ENCODE measurements around the gene MYH7.

Gene MYH7

DNA sequence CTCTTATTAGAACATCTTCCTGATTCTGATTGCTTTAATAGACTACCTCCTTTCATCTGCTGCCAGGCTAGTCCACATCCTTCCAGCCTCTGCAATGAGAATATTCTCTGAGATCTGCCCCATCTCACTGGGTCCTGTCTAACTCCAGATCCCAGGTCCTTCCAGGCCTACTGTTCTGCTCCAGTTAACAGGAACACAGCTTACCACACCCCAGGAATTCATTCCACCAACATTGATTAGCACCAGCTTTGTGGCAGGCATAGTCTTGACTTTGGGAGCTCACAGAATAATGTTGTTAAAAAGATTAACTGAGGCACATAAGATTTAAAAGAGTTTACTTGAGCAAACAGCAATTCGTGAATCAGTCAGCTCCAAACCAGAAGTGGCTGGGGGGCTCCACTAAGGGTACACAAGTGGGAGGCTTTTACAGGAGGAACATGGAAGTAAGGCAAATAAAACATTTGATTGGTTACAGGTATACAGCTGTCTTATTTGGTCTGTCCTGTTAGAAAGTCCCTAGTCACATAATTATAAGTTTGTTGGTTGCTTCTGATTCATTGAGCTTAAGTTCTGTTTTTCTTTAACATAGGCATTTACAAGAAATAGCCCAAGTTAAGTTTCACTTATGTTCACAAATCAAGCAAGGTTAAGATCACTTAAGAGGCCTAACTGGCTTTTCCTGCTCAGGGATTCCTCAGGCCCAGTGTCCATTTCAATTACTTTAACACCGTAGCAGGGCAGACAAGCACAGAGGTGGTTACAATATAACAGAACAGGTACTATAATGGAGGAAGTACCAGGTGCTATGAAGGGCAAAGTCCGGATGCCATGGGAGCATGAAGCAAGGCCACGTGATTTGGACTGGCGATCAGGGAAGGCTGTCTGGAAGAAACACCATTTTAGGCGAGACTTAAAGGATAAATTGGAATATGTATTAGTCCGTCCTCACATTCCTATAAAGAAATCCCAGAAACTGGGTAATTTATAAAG, 12.2 kb upstream of the MYH7 start:
- no peak for DNase-seq

DNA sequence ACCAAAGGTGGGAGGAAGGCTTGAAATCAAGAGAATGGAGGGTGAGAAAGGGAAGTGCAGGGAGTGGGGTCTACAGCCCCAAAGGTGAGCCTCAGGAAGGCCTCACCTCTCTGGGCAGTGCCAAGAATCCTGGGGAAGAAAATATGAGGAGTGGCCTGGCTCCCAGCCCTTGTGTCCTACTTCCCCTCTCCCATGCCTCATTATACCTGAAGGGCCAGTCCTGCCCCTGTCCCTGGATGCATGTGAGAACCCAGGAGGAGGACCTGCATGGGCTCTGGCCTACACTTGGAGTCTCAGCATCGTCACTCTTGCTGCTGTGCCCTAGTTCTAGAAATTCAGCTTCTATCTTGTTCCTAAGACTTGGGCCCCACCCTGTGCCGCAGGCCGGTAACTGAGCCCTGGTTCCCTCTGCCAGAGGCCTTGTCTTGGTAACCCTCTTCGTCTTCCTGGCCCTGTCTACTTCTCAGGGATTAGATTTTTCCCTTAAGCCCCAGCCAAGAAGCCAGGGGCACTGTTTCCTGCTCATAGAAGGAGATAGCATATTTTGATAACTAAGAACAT, 10.9 kb upstream of the MYH7 start:
- DNase-seq = no peak

DNA sequence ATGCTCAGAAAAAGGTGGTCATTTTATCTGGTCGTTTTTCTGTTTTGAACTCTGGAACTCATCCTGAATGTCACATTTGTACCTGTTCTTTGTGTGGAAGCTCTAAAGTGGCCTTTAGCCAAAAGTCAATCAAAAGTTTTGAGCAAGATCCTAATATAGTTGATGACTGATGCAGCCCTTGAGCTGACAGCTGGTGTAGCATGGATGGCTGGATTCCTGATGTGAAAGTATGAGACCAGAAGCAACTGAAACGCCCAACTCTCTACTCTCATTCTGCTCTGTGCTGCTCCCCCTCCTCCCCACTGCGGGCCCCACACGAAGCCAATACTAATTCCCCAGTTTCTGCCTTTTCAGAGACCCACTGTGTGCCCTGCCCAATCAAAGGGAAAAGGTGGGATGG, 10.3 kb upstream of the MYH7 start:
- no peak for DNase-seq

DNA sequence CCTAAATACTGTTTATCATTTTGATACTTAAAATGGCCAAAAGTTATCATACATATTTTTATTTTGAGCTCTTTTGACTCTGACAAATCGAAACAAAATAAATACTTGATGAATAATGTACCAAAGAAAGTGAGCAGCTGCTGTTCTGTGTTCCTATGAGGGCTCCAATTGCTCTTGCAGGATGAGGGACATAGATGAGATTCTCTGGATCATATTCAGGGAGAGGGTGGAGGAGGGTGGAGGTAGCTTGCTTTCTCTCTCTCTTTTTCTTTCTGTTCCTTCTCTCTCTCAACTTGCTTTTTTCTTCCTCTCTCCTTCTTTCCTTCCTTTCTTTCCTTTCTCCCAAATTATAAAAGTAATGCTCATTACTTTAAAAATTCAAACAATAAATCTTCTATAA, 8.9 kb upstream of the MYH7 start:
- no peak for DNase-seq

DNA sequence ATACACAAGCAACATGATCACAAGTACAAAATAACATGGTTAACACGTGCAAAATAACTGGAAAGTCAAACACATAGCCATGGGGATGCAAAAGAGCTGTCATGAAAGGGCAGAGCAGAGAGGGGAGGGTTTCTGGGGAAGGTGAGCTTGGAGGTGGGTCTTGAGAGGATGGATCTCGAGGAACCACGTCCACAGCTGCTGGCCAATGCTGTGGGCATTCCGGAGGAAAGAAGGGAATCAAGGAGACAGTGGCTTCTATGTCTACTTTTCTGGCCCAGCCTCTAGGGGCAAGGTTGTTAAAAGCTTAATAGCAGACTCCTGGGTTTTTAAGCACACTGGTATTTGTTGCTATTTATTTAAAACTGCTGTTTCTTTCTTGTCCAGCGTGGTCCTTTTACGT, 8.4 kb upstream of the MYH7 start:
- DNase-seq = no peak

DNA sequence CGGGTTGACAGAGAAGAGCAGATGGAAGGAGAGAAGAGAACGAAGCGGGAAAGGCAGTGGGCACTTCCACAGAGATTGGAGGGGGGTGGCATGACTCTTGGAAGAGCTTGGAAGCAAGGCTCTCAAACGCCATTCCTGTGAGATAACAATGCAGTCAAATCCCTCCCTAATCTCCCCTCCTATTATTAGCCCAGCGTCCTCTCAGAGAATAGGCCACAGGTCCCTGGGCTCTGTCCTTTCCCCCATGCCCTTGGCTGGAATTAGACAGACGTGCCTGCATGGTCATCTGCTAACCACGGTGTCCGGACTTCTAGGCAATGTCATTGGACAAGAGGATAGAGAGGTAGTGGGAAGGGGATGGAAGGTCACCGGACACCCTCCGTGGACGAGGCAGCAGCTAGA, 8.0 kb upstream of the MYH7 start:
- no peak for DNase-seq

DNA sequence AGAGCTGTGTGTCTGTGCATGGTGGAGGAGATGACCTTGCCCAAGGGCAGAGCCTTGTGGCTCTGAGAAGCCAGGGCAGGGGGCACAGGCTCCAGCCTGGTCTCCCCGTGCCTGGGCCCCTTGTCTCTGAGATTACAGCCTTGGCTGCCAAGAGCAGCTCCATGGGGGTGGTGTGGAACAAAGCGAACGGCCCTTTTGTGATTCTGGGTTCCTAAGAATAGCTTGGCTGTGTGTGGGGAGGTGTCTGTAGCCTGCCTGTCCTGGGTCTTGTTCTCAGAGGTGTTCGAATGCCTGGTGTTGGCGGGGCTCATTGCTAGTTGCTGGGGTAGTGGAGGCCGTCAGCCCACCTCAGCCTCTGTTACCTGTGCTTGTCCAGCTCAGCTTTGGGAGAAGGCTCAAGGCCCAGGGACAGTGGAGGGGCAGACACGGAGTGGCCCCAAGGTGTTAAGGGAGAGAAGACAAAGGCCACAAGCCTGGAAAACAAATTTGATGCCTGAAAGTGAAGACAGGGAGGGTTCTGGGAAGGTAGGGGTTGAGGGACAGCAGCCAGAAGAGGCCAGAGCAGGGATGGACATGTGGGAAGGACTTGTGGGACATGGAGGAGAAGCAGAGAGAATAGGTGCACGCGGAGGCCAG, 7.4 kb upstream of the MYH7 start:
- DNase-seq = no peak

DNA sequence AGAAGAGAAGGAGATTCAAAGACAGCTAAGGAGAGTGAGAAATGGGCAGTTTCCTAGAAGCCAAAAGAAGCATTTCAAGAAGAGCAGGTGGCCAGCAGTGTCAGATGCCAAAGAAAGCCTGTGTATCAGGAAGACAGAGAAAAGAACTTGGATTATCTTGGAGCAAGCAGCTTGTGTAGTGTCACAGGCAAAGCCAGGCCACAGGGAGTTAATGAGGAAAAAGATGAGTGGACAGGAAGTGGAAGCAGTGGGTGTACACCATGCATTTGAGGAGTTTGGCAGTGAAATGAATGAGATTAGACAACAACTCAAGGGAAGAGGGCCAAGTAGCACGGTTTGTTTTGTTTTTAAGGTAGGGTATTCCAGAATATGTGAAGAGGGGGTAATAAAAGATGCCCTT, 5.6 kb upstream of the MYH7 start:
- no peak for DNase-seq

DNA sequence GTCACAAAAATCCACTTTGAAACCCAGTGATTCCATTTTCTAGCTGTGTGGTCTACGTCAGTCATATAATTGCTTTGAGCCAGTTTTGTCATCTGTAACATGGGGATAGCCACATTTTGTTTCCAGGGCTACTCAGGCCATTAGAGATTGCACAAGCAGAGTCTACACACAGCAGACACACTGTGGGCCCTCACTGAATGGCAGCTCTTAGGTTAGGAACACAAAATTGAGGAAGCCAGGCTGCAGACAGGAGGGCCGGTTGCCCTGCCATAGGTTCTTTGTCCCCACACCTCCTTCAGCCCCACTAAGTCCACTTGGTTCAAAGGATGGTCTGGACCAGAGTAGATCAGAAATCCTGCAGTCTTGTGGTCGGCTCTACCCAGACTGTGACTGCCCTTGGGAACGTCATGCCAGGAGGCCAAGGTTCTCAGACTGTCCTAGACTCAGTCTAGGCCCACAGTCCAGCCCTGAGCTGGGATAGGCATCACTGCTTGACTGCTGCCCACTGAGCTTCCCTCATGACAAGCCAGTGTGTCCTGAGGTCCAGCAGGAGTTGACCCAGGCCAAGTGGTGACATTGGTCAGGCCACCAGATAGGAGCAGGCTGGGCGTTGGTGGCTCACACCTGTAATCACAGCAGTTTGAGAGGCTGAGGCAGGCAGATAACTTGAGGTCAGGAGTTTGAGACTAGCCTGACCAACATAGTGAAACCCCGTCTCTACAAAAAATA, 3.8 kb upstream of the MYH7 start:
- DNase-seq = no peak

DNA sequence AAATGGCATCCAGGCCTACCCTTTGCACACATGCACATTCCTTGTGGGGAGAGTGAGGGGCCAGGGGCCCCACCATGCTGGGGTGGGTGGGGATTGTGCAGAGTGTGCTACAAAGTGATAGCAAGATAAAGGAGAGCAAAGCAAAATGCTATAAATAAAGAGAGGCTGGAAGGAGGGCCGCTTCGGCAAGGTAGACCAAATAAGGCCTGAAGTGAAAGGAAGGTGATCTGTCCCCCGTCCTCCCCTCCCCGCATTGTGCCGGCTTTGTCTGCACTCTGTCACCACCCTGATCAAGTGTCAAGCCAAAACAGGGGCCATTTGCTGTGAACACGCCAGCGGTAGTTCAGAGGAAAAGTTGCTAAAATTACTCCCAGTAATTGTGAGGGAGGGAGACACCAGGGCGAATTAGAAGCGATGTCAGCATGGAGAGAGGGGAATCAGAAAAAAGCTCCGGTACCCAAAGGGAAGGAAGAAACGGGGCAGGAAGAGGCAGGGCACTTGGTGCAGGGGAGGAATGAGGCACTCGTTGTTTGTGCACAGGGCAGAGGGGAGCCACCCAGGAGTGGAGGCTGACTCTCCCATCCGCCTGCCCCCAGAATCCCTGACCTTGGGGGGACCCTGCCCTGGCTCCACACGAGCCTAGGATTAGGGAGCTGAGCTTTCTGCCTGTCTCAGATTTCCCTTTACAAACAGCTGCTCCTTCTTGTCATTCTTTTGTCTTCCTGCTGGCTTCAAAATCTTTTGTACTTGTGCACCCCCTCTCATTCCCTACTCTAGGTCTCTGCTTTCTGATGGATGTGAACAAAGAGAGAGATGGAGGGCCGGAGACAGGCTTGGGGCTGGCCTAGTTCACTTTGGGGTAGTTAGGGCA, 2.9 kb upstream of the MYH7 start:
- DNase-seq = peak; percentile 54

DNA sequence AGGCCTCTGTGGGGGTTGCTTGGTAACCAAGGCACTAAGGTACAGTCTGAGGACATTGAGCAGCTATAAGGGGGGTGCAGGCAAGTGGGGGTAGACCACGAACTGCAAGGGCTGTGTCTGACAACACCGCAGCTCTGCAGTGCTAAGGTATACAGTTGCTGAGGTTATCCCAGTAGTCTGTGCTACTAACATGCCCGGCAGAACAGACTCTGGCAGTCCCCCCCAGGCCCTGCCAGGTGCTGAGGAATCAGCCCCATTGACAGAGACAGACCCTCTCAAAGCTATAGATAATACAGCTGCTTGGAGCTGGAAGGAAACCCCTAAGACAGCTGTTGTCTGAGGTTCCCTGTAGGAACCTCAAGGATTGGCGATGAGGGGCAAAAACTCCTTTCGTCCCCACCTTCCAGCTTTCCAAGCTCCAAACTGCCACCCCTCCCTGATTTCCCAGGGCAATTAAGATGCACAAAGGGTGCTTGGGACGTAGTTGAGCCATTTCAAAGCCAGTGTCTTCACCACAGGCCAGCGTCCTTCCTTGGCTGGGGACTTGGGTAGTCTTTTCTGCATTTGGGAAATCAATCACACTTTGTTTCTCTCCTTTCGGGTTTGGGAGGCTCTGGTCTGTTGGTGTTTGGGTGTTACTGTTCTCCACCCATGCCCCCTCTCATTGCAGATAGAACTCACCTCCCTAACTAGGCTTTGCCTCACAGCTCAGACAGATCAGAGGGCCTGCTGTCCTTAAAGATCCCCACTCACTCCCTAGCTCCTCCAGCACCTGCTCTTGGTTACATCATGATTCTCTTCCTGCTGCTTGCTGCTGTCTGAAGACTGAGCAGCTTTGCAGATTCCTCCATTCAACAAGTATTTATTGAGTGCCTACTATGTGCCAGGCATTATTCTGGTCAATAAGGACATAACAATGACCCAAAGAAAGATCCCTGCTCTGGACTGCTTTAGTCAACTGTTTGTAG, 2.0 kb upstream of the MYH7 start:
- DNase-seq = peak; percentile 19

DNA sequence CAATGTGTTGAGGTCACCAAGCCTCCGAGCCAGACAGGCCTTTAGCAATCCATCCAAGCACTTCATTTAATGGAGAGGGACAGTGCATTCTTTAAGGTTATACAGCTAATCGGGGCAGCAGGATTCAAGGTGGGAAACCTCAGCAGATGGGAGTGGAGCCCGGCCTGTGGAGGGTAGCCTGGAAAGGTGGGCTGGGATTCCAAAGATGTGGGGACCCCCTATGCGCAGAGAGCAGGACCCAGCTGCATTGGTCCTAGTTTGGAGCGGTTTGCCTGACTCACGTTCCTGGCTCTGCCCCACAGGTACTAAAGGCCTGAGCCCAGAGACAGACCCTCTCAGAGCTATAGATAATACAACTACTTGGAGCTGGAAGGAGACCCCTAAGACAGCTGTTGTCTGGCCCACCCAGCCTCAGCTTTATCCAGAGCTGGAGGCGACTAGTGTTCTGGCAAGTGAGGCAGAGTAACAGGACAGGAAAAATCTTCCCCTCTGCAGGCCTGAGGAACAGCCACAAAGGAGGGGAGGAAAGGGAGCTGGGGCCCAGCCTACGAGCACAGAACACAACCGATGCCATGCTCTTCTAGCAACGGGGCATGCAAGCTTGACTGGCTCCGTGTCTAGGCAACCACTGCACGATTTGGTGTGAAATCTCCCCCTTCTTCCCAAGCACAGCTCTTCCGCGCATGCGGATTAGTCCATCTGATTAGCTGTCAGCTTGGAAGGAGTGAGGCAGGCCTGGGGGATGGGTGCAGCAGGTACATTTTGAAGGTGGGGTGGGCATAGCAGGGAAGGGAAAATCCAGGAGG, 1.1 kb upstream of the MYH7 start:
- DNase-seq = peak; percentile 61

DNA sequence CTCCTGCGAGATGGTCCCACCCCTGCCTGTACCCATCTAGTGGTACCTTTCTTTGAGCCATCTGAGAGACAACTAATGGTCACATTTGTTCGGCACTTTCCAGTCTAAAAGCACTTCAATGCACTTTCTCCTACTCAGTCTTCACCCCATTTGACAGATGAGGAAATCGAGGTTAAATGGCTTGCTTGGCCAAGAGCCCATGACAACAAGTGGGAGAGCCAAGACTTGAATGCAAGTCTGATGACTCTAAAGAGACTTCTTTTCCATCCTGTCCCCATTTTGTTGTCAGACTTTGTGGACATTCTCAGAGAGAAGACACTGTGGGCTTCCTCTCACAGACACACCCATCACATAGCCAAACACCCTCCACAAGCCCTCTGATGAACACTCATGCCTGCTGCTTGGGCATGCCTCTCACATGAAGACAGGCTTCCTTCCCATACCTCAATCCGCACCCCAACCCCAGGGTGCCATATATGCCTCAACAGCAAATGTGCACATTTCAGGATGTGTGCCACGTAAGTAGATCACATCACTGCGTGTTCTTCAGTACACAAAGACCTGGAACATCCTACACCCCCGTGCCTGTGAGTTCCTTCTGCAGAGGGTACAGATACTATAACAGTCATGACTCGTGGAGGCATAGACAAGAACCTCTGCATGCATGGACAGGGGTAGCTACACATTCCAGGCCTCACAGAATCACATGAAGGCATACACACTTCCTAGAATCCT, 805 bp downstream of the MYH7 start:
- DNase-seq = no peak

DNA sequence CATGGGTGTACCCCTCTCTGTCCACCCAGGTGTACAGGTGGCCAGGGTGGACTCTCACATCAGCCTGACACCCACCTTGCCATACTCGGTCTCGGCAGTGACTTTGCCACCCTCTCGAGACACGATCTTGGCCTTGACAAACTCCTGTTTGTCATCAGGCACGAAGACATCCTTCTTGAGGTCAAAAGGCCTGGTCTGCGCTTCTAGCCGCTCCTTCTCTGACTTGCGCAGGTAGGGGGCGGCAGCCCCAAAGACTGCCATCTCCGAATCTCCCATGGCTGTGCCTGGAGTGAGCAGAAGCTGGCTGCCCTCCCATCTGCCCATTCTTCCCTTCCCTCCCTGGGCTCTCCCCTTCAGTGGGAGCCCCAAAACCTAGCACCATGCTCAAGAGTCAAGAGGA, 2.0 kb downstream of the MYH7 start:
- DNase-seq = no peak

DNA sequence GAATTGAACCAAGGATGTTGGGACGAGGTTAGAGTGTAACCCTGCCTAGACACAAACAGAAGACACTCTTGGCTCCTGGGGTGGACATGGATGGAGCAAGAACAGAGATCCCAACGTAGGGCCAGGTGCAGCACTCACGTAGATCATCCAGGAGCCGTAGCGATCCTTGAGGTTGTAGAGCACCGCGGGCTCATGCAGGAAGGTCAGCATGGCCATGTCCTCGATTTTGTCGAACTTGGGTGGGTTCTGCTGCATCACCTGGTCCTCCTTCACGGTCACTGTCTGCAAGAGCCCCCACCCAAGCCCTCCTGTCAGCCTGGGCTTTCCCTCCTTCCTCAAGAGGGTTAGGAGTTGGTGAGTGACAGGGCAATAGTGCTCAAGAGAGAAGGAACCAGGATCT, 2.5 kb downstream of the MYH7 start:
- no peak for DNase-seq

DNA sequence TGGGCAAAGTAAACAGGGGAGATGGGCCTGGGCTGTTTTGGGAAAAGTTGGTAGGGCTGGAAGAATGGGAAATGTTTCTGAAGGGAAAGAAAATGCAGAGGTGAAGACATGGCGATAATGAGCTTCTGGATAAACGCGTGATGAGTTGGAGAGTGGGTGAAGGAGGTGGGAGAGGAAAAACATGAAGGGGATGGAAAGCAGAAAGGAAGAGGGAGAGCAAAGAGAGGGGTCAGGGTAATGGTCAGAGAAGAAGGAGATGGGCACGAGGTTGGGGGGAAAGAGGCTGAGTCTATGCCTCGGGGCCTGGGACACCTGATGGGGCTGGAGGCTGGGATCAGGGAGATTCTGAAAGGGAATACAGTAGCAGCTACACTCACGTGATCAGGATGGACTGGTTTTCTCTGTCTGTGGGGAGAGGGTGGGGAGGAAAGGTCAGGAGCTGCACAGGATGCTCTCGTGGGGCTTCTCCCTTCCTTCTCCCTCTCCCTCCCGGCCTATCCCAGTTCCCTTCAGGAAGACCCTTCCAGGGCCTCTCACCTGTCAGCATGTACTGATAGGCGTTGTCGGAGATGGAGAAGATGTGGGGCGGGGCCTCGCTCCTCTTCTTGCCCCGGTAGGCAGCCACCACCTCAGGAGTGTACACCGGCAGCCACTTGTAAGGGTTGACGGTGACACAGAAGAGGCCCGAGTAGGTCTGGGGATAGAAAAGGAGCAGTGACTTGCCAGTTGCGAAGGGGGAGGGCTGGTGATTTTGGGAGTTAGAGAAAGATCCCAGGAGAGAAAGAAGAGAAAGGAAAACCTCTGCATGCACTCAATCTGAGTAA, 3.1 kb downstream of the MYH7 start:
- no peak for DNase-seq

DNA sequence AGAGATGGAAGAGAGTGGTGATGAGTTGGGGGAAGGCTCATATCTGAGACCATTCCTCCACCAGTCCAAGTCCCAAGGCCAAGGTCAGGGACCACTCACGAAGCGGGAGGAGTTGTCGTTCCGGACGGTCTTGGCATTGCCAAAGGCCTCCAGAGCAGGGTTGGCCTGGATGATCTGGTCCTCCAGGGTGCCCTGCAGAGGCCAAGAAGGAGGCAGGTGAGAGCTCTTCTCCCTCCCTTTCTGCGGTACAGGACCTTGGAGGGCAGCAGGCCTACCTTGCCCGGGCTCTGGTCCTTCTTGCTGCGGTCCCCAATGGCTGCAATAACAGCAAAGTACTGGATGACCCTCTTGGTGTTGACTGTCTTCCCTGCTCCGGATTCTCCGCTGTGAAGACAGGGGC, 4.0 kb downstream of the MYH7 start:
- no peak for DNase-seq

DNA sequence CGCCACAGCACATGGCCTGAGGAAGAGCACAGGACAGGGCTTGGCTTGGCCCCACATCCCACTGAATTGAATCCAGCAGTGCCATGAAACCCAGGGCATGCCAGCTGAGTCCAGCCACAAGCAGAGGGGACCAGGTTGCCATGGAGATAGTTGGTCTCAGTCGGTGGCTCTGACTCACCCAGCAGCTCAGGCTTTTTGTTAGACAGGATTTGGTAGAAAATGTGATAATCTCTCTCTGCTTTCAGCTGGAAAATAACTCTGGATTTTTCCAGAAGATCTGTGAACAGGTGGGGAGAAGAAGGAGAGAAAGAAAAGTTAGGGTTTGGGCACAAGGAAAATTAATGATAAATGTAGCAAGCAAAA, 4.8 kb downstream of the MYH7 start:
- no peak for DNase-seq

All from right kidney (tissue), 1 donor.